Umbilical cord (tissue), 2 donors: Measurements from ENCODE around the gene TRPV4. TPM values are rescaled to one million over a fixed set of nuclear protein-coding genes. Genes with fewer than 3 reads are reported as not detected.

Source experiments
- DNase-seq: peaks from one replicate; pipeline ENCODE4 v3.0.0-alpha.2; 2015; ENCODE audit warnings: low spot score
- total RNA-seq: library from RNA; depleted of rRNA; stranded (reverse); fragments of >200 nt; gene quantifications from one replicate; pipeline ENCODE4 v1.2.3, GENCODE V29; 2014; ENCODE audit warnings: low replicate concordance; ENCODE audit not compliant: insufficient read depth

The TRPV4 gene
- total RNA-seq, 1 donor from 2014 or later: 0.48 TPM

DNA sequence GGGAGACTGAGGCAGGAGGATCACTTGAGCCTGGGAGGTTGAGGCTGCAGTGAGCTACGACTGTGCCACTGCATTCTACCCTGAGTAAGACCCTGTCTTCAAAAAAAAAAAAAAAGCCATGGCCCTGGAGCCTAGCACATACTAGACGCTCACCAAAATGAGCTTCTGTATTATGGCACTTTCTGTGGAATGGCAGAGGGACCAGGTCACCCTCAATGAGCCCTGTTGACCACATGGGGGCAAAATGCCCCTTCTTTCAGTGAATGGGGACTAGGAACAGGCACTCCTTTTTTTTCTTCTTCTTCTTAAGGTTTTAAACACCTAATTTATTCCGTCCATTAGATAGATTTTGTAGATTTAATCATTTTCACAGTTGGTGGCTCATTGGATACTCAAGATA, 69.1 kb downstream of the TRPV4 start:
- DNase-seq: no peak

DNA sequence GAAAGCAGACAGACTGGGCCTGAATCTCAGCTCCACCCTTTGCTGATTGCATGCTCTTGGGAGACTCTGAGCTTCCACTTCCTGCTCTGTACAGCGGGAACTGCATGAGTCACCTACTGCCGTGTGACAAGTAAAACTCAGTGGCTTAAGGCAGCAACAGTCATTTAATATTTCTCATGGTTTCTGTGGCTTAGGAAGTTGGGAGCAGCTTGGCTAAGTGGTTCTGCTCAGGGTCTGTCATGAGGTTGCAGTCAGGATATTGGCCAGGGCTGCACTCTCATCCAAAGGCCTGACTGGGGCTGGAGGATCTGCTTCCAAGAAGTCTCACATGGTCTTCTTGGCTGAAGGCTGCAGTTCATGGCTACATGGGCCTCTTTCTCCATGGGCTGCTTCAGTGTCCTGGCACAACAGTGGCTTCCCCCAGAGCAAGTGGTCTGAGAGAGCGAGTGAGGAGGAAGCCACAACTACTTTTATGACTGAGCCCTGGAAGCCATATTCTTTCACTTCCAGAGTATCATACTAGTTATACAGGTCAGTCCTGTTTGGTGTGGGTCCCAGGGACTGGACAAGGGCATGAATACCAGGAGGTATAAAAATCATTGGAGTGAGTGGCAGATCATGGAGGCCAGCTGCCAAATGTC, 69.9 kb downstream of the TRPV4 start:
- no peak for DNase-seq

DNA sequence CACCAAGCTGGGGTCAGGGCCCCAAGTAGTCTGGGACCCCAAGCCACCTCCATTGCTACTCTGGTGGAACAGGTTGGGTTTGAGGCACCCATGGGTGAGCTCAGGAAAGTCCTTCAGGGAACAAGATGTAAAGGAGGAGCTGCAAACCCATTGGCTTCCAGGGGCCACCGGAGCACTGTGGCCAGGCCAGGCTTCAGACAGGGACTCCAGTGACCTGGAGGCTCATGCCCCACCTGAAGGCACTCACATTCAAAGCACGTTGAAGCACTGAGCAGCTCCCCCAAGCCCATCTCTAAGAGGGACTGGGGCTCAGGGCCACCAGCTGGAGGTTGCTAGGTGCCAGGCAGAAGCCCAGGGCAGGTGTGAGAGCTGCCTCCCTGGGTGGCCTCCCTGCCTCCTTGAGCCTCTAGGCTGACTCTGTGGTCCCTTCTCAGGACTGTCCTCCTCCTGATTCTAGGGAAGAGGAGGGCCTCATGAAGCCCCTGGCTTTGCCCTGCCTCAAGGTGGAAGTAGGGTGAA, 70.5 kb downstream of the TRPV4 start:
- DNase-seq: no peak

DNA sequence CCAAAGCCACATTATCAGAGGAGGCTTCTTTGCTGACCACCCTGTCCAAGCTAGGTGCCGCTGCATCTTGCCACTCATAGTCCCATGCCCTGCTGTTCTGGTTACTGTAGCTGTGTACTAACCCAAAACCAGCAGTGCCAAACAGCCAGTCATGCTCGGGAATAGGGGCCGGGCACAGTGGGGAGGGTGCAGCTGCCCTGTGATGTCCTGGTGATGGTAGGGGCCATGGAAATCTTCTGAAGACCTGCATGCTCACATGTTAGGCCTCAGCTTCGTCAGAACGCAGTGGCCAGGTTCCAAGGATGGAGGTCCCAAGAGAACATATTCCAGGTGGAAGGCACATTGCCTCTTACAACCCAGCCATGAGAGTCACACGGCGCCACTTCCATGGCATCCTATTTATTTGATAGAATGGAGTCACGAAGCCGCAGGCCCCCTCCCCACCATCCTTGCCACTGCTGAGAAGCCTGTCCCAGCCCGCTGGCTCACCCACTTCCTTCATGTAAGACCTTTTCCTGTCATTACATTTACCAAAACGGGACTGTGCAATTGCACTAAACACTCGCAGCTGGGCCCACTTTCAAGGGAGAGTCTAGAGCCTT, 71.0 kb downstream of the TRPV4 start:
- no peak for DNase-seq

DNA sequence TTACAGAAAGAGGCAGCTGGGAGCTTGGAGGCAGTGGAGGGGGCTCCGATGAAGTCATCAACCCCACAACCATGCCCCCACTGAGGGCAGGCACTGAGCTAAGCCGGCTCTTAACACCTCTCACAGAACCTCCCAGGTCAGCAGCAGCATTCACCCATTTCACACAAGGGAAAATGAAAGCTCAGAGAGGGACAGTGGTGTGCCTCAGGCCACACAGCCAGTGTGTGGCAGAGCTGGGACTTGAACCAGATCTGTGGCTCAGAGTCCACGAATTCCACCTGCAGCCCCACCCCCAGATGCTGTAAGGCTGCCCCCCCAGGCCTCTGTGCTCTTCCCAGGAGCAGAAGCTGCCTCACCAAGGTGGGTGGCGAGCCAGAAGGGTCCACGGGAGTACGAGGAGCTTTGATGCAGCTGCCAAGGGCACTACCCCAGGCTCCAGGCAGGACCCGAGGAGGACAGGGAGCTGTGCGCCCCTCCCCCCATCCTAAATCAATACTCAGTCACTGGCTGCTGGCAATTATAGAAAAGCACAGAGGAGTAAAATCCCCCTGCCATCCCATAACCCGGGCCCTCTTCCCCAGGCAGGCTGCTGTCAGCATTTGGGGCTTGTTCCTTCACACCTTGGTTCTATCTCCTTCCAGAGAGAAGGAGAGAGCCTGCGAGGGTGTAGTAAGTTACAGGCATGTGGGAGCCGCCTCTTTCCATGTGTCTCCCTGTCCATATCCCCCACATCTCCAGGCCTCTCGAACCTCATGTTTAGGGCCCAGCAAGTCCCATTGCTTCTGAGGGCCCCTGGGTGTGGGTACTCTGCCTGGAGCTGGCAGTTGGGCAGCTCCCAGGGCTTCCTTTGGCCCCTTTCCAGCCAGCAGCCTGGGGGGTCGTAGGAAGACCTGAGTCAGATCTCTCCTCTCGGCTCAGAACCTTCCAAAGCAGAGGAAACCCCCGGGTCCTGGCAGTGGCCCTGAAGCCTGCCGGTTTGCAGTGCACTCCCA, 72.0 kb downstream of the TRPV4 start:
- DNase-seq: no peak

DNA sequence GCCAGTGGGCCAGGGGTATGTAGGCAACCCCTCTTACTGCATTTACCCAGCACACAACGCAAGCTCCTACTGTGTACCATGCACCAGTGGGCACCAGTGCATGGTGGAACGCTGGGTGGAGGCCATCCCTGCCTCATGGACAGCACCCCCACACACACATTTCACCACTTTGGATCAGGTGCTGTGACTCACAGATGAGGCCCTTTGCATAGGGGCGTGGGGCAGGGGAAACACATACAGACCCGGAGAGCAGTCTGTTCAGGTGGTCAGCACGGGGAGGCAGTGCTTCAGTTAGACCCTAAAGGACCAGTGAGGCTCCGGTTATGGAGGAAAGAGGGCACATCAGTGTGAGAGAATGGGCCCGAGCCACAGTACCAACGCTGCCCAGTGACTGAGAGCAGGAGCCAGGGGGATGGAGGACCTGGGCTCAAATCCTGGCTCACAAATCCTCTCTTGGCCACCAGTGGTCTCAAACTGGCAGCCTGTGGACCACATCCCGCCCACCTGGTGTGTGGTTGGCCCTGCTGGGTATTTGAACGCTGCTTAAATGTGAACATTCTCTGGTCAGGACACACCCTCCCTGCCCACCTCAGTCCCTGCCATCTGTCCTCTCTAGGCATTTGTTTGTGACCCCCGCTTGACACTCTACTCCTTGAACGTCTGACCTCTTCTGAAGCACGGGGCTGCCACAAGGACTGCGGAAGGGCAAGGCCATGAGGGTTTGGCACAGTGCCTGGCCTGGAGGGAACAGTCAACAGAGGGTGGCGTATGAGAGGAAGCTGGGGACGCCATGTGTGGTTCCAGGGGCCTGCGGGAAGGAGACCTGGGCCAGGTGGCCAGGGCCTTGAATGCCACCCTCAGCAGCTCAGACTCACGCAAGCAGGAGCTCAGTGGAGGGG, 72.9 kb downstream of the TRPV4 start:
- DNase-seq: no peak

DNA sequence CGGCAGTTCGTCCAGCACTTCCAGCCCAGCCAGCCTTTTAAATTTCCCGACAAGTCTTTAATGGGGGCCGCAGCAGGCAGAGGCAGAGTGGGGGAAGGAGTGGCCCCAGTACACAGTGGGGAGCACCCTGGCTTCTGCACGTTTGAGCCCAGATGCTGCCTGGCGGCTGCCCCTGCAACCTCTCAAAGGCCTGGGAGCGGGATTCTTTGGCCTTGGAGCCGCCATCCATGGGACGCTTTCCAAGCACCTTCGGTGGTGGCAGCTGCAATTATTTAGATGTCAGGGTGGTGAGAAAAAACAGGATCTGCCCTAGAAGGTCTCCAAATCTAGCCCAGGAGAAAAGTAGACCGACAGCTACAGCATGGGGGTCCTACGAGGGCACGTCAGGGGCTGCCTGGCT, 73.6 kb downstream of the TRPV4 start:
- DNase-seq: no peak

DNA sequence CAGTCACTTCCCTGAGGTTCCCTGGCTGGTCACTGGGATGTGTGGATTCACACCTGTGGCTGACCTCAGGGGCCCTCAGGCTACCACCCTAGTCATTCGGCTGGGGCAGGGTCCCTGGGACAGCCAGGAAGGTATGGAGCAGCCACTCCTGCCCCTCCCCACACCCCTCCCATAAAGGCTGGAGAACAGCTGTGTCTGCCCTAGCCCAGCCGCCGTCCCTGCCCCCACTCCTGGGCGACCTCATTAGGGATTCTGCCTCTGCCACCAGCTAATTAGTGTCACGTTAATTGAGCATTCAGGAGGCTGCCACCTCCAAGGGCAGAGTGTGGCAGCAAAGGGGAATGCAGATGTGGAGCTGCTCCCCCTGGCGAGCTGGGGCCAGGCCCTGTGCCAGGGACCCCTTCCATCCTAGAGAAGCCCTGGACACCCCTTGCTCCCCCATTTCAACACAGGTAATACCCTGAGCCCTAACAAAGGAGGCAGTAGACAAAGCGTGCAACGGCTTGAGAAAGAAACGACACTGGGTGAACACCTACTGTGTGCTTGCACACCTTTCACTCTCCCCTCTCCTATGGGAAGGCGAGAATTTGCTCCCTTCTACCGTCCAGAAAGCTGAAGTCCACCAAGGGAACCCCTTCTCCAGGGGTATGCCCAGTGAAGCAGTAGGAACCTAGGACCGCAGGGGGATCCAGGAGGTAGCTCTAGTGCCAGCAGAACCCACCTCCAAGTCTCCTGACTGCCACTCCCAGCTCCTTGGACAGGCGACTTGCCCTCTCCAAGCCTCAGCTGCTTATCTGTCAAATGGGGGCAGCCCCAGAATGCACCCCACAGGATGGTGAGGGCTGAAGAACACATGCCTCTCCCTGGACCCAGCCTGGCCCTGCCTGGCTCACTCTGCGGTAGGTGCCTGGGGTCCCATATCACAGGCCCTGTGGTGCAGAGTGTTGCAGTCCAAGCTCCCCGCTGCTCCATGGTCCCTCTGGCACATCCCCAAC, 74.5 kb downstream of the TRPV4 start:
- DNase-seq: no peak

DNA sequence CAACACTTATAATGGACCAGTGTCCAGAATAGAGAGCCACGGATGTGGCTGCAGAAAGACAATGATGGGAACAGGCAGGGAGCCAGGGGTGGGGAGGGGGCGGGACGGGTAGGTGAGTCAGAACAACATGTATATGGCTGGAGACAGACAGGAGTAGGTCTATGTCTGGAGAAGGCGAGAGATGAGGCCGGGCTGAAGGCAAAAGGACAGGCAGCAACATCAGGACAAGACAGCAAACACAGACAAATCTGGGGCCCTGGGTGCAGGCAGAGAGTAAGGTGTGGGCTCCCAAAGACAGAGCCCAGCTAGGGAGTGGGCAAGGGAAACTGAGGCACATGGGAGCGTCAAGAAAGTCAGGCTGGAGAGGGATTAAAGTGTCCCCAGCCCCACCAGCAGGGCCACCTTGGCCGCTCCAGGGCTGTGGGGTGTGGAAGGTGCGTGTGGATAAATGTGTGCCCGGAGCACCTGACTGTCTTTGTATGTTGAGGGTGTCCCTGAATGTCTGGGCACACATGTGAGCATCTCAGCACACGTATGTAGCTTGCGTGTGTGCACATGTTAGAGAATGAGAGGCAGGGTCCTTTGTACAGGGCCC, 75.4 kb downstream of the TRPV4 start:
- no peak for DNase-seq

DNA sequence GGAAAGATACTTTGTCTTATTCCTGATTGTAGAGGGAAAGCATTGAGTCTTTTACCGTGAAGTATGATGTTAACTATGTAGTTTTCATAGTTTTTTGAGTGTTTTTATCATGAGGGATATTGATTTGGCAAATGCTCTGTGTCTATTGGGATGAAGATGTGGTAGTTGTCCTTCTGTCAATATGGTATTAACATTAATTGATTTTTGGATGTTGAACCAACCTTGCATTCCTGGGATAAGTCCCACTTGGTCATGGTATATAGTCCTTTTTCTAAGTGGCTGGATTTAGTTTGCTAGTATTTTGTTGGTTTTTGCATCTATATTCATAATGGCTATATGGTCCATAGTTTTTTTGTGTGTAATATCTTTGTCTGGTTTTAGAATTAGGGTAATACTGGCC, 76.7 kb downstream of the TRPV4 start:
- DNase-seq: no peak

DNA sequence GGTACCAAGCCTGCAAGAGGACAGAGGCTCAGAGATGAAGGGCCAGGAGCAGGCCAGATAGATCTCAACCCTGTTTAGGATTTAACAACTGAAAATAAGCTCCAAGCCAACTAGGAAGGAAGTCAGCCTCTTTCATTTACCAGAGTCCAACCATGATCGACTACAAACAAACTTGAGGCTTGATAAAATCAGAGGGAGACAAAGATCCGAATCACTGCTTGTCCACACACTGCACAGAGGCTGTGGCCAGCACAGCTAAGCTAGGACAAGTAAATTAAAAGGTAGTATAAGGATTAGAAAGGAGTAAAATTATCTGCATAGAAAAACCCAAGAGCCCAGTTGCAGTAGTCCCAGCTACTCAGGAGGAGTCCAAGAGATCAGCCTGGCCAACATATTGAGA, 79.2 kb downstream of the TRPV4 start:
- no peak for DNase-seq

DNA sequence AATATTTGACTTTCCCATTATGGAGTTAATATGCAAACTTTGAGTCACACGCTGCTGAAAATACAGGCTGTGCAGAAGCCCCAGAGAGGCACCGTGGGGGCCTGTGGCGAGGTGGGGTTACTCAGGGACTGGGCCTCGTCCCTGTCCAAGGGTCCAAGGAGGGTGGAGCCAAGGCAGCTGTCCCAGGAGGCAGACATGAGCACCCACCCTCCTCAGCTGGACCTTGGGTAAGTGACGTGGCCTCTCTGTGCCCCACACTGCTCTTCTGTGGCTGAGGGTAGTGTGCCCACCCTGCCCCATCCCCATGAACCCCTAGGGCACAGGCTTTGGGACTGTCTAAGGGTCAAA, 80.2 kb downstream of the TRPV4 start:
- no peak for DNase-seq

DNA sequence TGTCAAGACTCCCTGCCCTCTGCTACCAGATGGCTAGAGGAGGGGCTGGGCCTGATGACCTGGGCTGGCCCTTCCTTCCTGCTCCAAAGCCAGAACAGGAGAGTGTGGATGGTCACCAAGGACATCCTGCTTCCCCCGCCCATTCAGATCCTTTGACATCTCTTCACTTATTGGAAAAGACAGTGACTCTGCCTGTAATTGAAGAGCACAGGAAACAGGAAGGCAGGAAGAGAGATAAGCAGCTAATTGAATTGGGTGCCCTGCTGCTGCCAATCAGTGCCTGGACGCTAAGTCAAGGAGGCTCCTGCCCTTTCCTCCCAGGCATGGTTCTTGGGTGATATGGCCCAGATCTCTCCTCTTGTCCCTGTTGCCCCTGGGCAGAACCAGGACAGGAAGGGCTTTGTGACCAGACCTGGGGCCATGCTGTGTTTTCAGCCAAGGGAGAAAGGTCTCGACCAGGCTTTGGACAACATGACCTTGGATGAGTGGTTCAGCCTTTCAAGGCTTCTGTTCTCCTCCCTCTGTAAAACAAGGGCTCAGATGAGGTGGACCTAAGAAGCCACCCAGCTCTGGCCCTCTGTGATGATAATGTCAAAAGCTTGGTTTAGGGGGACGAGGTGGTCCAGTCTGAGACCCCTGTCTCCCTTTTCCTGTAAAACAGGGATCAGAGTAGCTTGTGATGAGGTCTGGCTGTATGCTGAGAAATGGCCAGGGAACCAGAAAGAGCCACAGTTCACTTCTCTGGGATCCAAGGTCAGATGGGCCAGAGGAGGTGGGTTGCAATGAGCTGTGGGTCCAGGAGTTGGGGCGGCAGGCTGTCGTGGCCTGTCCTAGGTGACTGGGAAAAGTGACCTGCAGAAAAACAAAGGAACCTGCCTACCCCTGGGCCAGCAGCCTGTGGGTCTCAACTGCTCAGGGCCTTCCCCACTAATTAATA, 80.8 kb downstream of the TRPV4 start:
- no peak for DNase-seq

DNA sequence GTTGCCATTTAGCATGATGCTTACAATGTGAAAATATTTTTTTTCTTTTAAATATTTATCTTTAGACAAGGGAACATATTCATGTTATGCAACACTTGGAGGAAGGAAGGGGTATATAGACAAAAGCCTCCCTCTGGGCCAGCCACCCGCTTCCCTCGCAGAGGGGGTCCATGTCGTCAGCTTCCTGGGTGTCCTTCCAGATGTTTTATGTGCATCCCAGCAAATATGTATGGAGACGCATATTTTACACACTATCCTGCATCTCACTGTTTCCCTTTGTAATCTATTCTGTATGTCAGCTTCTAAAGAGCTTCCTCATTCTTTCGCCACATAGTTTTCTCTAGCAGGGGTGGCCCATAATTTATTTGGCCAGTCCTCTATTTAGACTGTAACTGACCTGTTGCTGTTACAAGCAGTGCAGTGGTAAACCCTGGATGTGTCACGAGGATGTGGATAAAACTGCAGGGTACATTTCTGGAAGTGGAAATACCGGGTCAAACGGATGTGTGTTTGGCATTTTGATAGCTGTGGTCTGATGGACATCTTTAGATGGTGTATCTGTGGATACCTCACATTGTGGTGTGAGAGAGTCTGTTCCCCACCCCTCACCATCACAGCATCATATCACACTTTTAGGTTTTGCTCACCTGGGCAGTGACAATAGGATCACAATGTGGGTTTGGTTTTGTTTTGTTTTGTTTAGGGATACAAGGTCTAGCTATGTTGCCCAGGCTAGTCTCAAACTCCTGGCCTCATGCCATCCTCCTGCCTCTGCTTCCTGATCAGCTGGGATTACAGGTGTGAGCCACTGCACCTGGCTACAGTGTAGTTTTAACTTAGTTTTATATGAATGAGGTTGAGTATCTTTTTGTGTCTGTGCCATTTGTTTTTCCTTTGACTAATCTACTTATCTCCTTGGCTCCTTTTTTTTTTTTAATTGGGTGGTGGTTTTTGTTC, 87.9 kb downstream of the TRPV4 start:
- no peak for DNase-seq

DNA sequence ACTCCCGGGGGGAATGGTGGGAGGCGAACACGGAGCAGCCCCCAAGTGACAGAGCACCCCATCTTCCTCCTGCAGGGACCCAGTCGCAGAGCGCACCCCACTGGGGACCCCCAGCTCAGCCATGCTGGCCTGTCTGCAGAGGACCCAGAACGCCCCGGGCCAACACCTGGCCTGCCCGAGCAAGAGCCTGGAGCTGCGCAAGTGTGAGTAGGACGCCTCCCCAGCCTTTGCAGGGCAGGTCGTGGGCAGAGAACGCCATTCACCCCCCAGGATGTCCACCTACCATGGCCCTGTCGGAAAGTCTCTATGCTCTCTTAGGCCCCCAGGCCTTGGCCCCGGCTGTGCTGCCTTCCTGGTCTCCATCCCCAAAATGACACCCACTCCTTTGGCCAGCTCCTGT, 89.2 kb downstream of the TRPV4 start:
- DNase-seq: no peak

DNA sequence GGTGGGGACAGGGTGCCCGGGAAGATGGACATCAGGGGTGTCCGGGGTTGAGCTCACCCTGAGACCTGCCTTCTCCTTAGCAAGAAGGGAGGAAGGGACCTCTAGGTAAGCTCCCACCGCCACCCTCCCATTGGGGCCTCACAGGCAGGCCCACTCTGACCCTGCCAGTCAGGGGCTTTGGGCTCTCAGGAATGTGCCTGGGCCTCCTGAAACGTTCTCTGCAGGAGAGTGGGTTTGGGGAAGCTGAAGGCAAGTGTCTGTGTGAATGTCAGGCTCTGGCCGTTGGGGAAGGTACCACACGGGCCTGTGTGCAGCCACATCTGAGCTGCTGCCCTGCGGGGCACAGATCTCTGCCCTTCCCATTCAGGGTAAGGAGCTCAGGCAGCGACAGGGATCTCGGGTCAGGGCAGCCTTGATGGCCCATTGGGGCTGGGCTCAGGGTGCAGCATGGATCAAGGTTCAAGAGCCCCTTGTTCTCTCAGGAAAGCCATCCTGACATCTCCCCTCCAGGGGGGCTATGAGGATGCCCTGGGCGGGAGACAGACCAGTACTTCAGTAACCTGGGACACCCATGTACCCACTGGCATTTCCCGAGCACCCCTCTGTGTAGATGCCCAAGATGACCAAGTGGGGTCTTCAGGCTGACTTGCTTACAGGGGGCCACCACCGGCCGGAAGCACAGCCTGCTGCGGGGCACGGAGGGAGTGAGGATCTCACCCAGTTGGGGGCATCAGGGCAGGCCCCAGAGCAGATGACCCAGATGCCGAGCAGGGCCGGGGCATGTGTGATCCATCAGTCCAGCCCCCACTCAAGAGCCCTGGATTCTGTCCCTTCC, 89.9 kb downstream of the TRPV4 start:
- DNase-seq: no peak
